GF-D8 (cell line): ENCODE measurements around the gene ENDOD1.

Source experiments
- DNase-seq: peaks from one replicate; lab custom pipeline; 2025; lab: John Stamatoyannopoulos, UW

ENDOD1 gene

DNA sequence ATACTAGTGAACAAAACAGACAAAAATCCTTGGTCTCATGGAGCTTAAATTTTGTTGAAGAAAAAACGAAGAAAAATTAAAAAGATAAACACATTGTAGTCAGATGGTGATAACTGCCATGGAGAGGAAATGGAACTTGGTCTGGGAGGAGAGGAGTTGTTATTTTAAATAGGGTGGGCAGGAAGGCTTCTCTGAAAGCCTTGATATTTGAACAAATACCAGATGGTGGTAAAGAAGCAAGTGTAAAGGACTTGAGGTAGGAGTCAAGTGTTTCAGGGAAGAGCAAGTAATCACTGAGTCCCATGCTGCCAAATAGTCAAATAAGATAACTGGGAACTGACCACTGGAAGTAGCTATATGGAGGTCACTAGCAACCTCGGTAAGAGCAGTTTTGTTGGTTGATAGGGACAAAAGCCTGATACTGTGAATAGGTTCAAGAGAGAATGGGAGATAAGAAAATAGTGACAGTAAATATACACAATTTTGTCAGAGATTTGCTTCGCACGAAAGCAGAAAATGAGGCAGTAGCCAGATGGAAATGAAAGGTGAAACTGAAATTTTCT lies 86.3 kb downstream of the ENDOD1 start:
- DNase-seq = no peak
